Measurements from ENCODE around the gene FLOT2. TPM values are rescaled to one million over a fixed set of nuclear protein-coding genes. Genes with fewer than 3 reads are reported as not detected.
A peak's percentile ranks its signal among the peaks of the same experiment; 100 is the strongest.

FLOT2 gene
- total and polyA plus RNA-seq, 2 donors (not counting 1 experiment from before 2014, with no cell fraction given) = 196 to 270 TPM

- H3K9me3 Mint-ChIP-seq (ENCODE audit: insufficient read depth) = no peaks in the 10 kb centered on the region
- no peak overlapping the region for H3K27ac Mint-ChIP-seq
- Histone ChIP-seq H3K36me3 (replicated peaks in 1 of 2; ENCODE audit: control extremely low read depth in 1 of 2, control insufficient read depth in 1 of 2, extremely low read depth in 1 of 2, insufficient read depth in 2 of 2, low read length in 1 of 2) (peaks cover 5 to 95% of the 10 kb centered on the region in 2 experiments), H4K20me1 (ENCODE audit: control insufficient read depth, insufficient read depth, low read length, poor library complexity, severe bottlenecking) (peaks cover 15% of the 10 kb centered on the region), H3K27ac (ENCODE audit: low read length in 2 of 2) (no peak overlapping the region), H3K9ac (ENCODE audit: low read length) (no peak overlapping the region), H3K27me3 (replicated peaks in 1 of 4; ENCODE audit: control extremely low read depth in 1 of 4, control insufficient read depth in 3 of 4, insufficient read depth in 4 of 4, low read length in 3 of 4) (no peaks in the 10 kb centered on the region), H2AFZ (ENCODE audit: insufficient read depth, low read depth, low read length, poor library complexity, severe bottlenecking) (no peak overlapping the region), H3K4me1 (ENCODE audit: control insufficient read depth in 2 of 2, insufficient read depth in 2 of 2, low read length in 2 of 2) (no peaks in the 10 kb centered on the region), H3K79me2 (ENCODE audit: control insufficient read depth, insufficient read depth, low read length) (peaks cover 6% of the 10 kb centered on the region), H3K9me3 (ENCODE audit: control extremely low read depth in 1 of 3, control insufficient read depth in 2 of 3, insufficient read depth in 1 of 3, low read length in 2 of 3) (no peaks in the 10 kb centered on the region), H3K4me3 (ENCODE audit: control extremely low read depth in 1 of 5, extremely low read depth in 1 of 5, insufficient read depth in 1 of 5, low read depth in 2 of 5, low read length in 4 of 5) (no peak overlapping the region), H3K4me2 (replicated peaks; ENCODE audit: low read depth, low read length, poor library complexity, severe bottlenecking) (no peak overlapping the region)
- no peak for DNase-seq
- POLR2A ChIA-PET = interaction anchor here (1.5 kb wide), 1 partner anchor 19 kb away, joined by 3 read pairs; the partner anchor contains the start of gene FLOT2
- intact Hi-C loops (cut with micrococcal nuclease) = no loop called here
- no peak for ATAC-seq (ENCODE audit: low read depth)
- 93% methylated on average over 12 of the region's 12 CpGs for WGBS (ENCODE audit: insufficient coverage)
- TF ChIP-seq EZH2 (IDR thresholded peaks at IDR 0.05; ENCODE audit: borderline replicate concordance, insufficient read depth, low read depth, low read length, poor library complexity, severe bottlenecking) (no peak), CTCF (IDR thresholded peaks at IDR 0.05) (no peak)
- H3K27me3 Mint-ChIP-seq = no peaks in the 10 kb centered on the region
- peaks cover 2% of the 10 kb centered on the region for H3K4me1 Mint-ChIP-seq
- no peak overlapping the region for H3K4me3 Mint-ChIP-seq
- CTCF ChIA-PET = interaction anchor here (1.0 to 5.6 kb wide), 19 partner anchors 9 to 271 kb away, joined by 3 to 124 read pairs (median 6); partner anchors contain the start of genes BLTP2, DHRS13, FAM222B and FLOT2
These were observed 19.5 kb upstream of the FLOT2 start for GRCh38 chr17:28917029-28917428.

GRCh38 chr17:28916302-28916934 lies 18.9 kb upstream of the FLOT2 start:
- Histone ChIP-seq H3K4me3 (ENCODE audit: control extremely low read depth in 1 of 5, extremely low read depth in 1 of 5, insufficient read depth in 1 of 5, low read depth in 2 of 5, low read length in 4 of 5) (no peak overlapping the region), H3K79me2 (ENCODE audit: control insufficient read depth, insufficient read depth, low read length) (peaks cover 6% of the 10 kb centered on the region), H3K36me3 (replicated peaks in 1 of 2; ENCODE audit: control extremely low read depth in 1 of 2, control insufficient read depth in 1 of 2, extremely low read depth in 1 of 2, insufficient read depth in 2 of 2, low read length in 1 of 2) (peaks cover 8 to 95% of the 10 kb centered on the region in 2 experiments), H3K27me3 (replicated peaks in 1 of 4; ENCODE audit: control extremely low read depth in 1 of 4, control insufficient read depth in 3 of 4, insufficient read depth in 4 of 4, low read length in 3 of 4) (no peaks in the 10 kb centered on the region), H3K4me1 (ENCODE audit: control insufficient read depth in 2 of 2, insufficient read depth in 2 of 2, low read length in 2 of 2) (no peaks in the 10 kb centered on the region), H4K20me1 (ENCODE audit: control insufficient read depth, insufficient read depth, low read length, poor library complexity, severe bottlenecking) (peaks cover 17% of the 10 kb centered on the region), H2AFZ (ENCODE audit: insufficient read depth, low read depth, low read length, poor library complexity, severe bottlenecking) (no peak overlapping the region), H3K4me2 (replicated peaks; ENCODE audit: low read depth, low read length, poor library complexity, severe bottlenecking) (no peak overlapping the region), H3K9ac (ENCODE audit: low read length) (no peak overlapping the region), H3K27ac (ENCODE audit: low read length in 2 of 2) (no peak overlapping the region), H3K9me3 (ENCODE audit: control extremely low read depth in 1 of 3, control insufficient read depth in 2 of 3, insufficient read depth in 1 of 3, low read length in 2 of 3) (no peaks in the 10 kb centered on the region)
- no peak overlapping the region for H3K27ac Mint-ChIP-seq
- H3K9me3 Mint-ChIP-seq (ENCODE audit: insufficient read depth) = no peaks in the 10 kb centered on the region
- H3K27me3 Mint-ChIP-seq = no peaks in the 10 kb centered on the region
- DNase-seq (peak; percentile 60), ATAC-seq (ENCODE audit: low read depth) (peak; percentile 80)
- POLR2A ChIA-PET = interaction anchor here (0.7 to 1.5 kb wide), 2 partner anchors 19 to 190 kb away, joined by 3 to 10 read pairs; partner anchors contain the start of gene FLOT2
- H3K4me1 Mint-ChIP-seq = no peaks in the 10 kb centered on the region
- CTCF ChIA-PET = interaction anchor here (0.9 to 5.6 kb wide), 22 partner anchors 9 to 271 kb away, joined by 3 to 124 read pairs (median 5); partner anchors contain the start of genes BLTP2, DHRS13, FAM222B and FLOT2
- 76% methylated on average over 4 of the region's 6 CpGs for WGBS (ENCODE audit: insufficient coverage)
- intact Hi-C loops (cut with micrococcal nuclease) = loop anchor here (1.0 kb wide), 2 partner anchors 153 to 190 kb away; partner anchors contain the start of gene TLCD1
- H3K4me3 Mint-ChIP-seq = no peak overlapping the region
- TF ChIP-seq CTCF (IDR thresholded peaks at IDR 0.05) (peak; percentile 82), EZH2 (IDR thresholded peaks at IDR 0.05; ENCODE audit: borderline replicate concordance, insufficient read depth, low read depth, low read length, poor library complexity, severe bottlenecking) (no peak)

Data from B cell (primary cell).